CD4-positive, CD25-positive, alpha-beta regulatory T cell (primary cell): ENCODE results near the gene CAMSAP1. TPM values are rescaled to one million over a fixed set of nuclear protein-coding genes. Genes with fewer than 3 reads are reported as not detected.

Experiments
- ATAC-seq, 2 donors: fragments of 150-1000 bp; cut with Tn5 transposase; one replicate each; pipeline ENCODE4 v1.10.0; 2021; ENCODE audit warnings: low read depth in 2 of 2, moderate number of reproducible peaks in 2 of 2, moderate library complexity in 1 of 2
- DNase-seq, 3 donors: peaks; one replicate each; pipeline versions ENCODE4 v3.0.0 to v3.0.0-alpha.2; 2012 to 2022; ENCODE audit warnings: mixed read lengths in 1 of 3
- H3K27ac ChIP-seq: one replicate; pipeline ENCODE4 v1.7.0; 2013; ENCODE audit warnings: mild to moderate bottlenecking, low read length; ENCODE audit not compliant: insufficient read depth, poor library complexity, severe bottlenecking
- H3K27me3 ChIP-seq: one replicate; pipeline ENCODE4 v1.7.0; 2013; ENCODE audit warnings: low read length; ENCODE audit not compliant: control insufficient read depth, insufficient read depth
- H3K36me3 ChIP-seq: one replicate; pipeline ENCODE4 v1.7.0; 2013; ENCODE audit warnings: mild to moderate bottlenecking, low read length, moderate library complexity; ENCODE audit not compliant: control insufficient read depth, insufficient read depth
- H3K4me1 ChIP-seq: 2 replicates; pipeline ENCODE4 v1.7.0; 2013; ENCODE audit warnings: mild to moderate bottlenecking, low read length; ENCODE audit not compliant: insufficient read depth, control insufficient read depth, poor library complexity, severe bottlenecking
- H3K4me3 ChIP-seq: one replicate; pipeline ENCODE4 v1.7.0; 2013; ENCODE audit warnings: low read depth, mild to moderate bottlenecking, low read length, moderate library complexity
- H3K9me3 ChIP-seq, 2 experiments: 1 replicate in 1 of 2; 2 replicates in 1 of 2; pipeline ENCODE4 v1.7.0; 2013; ENCODE audit warnings: low read length in 2 of 2, mild to moderate bottlenecking in 1 of 2, moderate library complexity in 1 of 2; ENCODE audit not compliant: control insufficient read depth in 2 of 2
- H3K27ac Mint-ChIP-seq, 3 donors: one replicate each; pipeline ENCODE4 v1.8.0; 2020 to 2022; ENCODE audit warnings: mild to moderate bottlenecking in 3 of 3, mixed read lengths in 3 of 3, moderate library complexity in 2 of 3
- H3K27me3 Mint-ChIP-seq: one replicate; pipeline ENCODE4 v1.8.0; 2022; ENCODE audit warnings: mild to moderate bottlenecking, mixed read lengths
- H3K36me3 Mint-ChIP-seq: one replicate; pipeline ENCODE4 v1.8.0; 2020; ENCODE audit warnings: mixed read lengths
- H3K4me1 Mint-ChIP-seq, 4 donors: one replicate each; pipeline ENCODE4 v1.8.0; 2020 to 2022; ENCODE audit warnings: mixed read lengths in 4 of 4, mild to moderate bottlenecking in 1 of 4
- H3K4me3 Mint-ChIP-seq, 4 donors: one replicate each; pipeline ENCODE4 v1.8.0; 2020 to 2022; ENCODE audit warnings: mild to moderate bottlenecking in 4 of 4, mixed read lengths in 4 of 4, moderate library complexity in 3 of 4
- H3K9me3 Mint-ChIP-seq, 7 donors: one replicate each; pipeline ENCODE4 v1.8.0; 2020 to 2022; ENCODE audit warnings: mixed read lengths in 7 of 7, mild to moderate bottlenecking in 3 of 7, moderate library complexity in 2 of 7
- polyA plus RNA-seq, 4 donors: library from polyadenylated mRNA; unstranded; fragments of 300-500 nt; fragmentation: Illumina TruSeq; gene quantifications; one replicate each; pipeline ENCODE4 v1.2.3, GENCODE V29; 2021
- total RNA-seq: library from RNA; stranded (reverse); gene quantifications from one replicate; pipeline ENCODE4 v1.2.3, GENCODE V29; 2022

Gene CAMSAP1
- total and polyA plus RNA-seq, 5 donors from 2014 or later = 0.67 to 31.6 (median 2.0) TPM

DNA sequence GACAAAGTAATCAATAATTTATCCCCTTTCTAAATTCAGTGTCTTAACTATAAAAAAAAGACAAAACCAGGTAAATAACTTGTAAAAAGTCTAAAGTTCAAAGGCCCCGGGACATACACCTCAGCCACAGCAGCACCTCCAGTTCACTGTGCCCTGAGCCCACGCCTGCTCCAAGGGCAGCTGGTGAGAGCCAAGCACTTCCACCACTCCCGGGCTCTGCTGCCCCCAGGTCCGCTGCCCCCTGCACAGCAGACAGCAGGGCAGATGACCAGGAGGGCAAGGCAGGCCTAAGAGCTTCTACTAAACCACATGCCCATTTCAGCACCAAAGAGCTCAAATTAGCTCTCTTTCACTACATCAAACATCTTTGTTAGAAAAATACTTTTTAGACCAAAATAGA is 91.9 kb downstream of the CAMSAP1 start:
- peaks cover 55% of the 10 kb centered on the region for H3K36me3 Mint-ChIP-seq
- ATAC-seq (no peak), DNase-seq (no peak)
- no peak overlapping the region for H3K27ac Mint-ChIP-seq
- H3K9me3 Mint-ChIP-seq = no peaks in the 10 kb centered on the region
- peaks cover 89% of the 10 kb centered on the region for H3K36me3 ChIP-seq
- no peaks in the 10 kb centered on the region for H3K4me1 Mint-ChIP-seq
- no peaks in the 10 kb centered on the region for H3K27me3 ChIP-seq
- no peak overlapping the region for H3K4me3 Mint-ChIP-seq
- no peaks in the 10 kb centered on the region for H3K4me1 ChIP-seq
- H3K4me3 ChIP-seq = no peak overlapping the region
- H3K9me3 ChIP-seq = no peaks in the 10 kb centered on the region
- H3K27ac ChIP-seq = no peak overlapping the region
- H3K27me3 Mint-ChIP-seq = no peaks in the 10 kb centered on the region

DNA sequence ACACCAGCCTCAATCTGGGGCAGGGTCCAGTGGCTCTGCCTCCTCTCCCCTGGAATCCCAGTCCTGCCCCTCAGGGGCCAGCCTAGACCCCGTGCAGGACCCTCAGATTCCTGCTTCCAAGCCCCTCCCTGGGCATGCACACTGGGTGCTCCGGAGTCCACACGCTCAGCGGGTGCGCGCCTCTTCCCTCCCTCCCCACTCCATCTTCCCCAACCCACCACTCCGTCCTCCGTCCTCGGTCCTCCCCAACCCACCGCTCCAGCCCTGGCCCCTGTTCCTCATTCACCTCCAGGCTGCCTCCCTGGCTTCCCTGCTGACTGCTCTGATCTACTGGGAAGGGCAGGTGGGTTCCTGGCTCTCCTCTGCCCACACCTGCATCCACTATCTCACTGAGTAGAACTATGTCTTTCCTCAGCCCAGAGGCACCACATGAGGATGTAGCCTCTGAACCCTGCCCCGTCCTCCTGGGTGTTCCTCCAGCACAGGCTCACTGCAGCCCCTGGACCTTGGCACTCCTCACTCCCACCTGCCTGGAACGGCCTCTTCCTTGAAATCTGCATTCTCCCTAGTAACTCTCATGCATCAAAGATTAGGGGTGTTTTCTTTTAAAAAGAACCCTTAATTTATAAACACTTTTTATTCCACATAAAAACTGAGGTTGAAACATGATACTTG is 92.8 kb downstream of the CAMSAP1 start:
- H3K9me3 Mint-ChIP-seq = no peaks in the 10 kb centered on the region
- no peaks in the 10 kb centered on the region for H3K9me3 ChIP-seq
- peaks cover 90% of the 10 kb centered on the region for H3K36me3 ChIP-seq
- H3K4me1 ChIP-seq = no peaks in the 10 kb centered on the region
- H3K27me3 Mint-ChIP-seq = no peaks in the 10 kb centered on the region
- H3K27ac ChIP-seq = no peak overlapping the region
- DNase-seq = no peak
- H3K4me3 Mint-ChIP-seq = peak overlapping the region in 1 of 4 donors; percentile 19
- ATAC-seq = no peak
- H3K4me3 ChIP-seq = no peak overlapping the region
- H3K4me1 Mint-ChIP-seq = no peaks in the 10 kb centered on the region
- no peak overlapping the region for H3K27ac Mint-ChIP-seq
- peaks cover 52% of the 10 kb centered on the region for H3K36me3 Mint-ChIP-seq
- H3K27me3 ChIP-seq = no peaks in the 10 kb centered on the region

DNA sequence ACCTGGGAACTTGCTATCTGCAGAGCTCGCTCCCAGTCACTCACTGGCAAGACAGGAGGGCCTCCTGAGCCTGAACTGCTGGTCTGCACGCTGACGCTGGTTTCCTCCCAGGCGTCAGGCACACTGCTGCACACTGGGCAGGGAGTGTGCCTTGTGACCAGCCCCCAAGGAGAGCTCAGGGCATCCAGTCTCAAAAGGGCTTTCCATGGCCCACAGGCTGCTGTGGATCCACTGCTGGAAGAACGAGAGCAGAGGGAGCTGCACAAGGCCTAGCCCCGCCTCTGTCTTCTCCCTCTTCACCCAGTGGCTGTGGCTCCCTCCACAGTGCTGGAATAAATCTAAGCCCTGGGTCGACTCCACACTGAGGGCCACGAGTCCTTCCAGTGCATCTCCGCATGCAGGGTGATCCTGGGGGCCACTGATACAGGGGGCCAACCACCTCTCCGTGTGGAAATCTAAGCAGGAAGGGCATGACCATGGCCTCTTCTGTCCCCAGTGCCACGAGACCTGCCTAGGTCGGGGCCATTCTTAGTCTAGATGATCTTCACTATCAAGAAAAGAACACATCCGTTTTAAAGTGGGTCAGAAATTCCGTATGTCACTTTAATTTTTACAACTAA is 93.6 kb downstream of the CAMSAP1 start:
- H3K36me3 Mint-ChIP-seq = peaks cover 48% of the 10 kb centered on the region
- DNase-seq (no peak), ATAC-seq (no peak)
- H3K27ac Mint-ChIP-seq = no peak overlapping the region
- H3K27me3 ChIP-seq = no peaks in the 10 kb centered on the region
- H3K9me3 ChIP-seq = no peaks in the 10 kb centered on the region
- H3K4me3 ChIP-seq = no peak overlapping the region
- H3K9me3 Mint-ChIP-seq = no peaks in the 10 kb centered on the region
- H3K27me3 Mint-ChIP-seq = no peaks in the 10 kb centered on the region
- no peaks in the 10 kb centered on the region for H3K4me1 Mint-ChIP-seq
- no peak overlapping the region for H3K27ac ChIP-seq
- H3K36me3 ChIP-seq = peaks cover 92% of the 10 kb centered on the region
- H3K4me3 Mint-ChIP-seq = no peak overlapping the region
- H3K4me1 ChIP-seq = no peaks in the 10 kb centered on the region

DNA sequence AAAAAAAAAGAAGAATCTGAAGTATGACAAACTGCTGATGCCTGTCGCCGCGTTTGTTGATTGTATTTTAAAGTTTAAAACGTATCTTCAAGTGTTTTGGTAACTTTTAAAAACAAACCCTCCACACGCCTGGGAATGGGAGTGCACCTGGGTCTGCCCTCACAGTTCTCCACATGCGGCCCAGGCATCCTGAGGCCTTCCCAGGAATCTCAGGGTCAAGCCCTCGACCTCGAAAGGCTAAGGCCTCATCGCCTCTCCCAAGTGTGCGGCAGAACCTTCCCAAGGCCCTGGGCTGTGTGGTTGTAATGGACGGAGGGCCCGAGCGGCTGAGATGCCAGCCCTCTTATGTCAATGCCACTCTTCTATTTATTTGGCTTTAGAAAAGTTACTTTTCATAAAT is 94.4 kb downstream of the CAMSAP1 start:
- no peak for DNase-seq
- no peaks in the 10 kb centered on the region for H3K9me3 Mint-ChIP-seq
- no peaks in the 10 kb centered on the region for H3K27me3 ChIP-seq
- no peaks in the 10 kb centered on the region for H3K4me1 Mint-ChIP-seq
- no peak for ATAC-seq
- H3K4me3 ChIP-seq = no peak overlapping the region
- H3K9me3 ChIP-seq = no peaks in the 10 kb centered on the region
- H3K4me1 ChIP-seq = no peaks in the 10 kb centered on the region
- no peaks in the 10 kb centered on the region for H3K27me3 Mint-ChIP-seq
- H3K27ac Mint-ChIP-seq = no peak overlapping the region
- no peak overlapping the region for H3K27ac ChIP-seq
- H3K36me3 ChIP-seq = peaks cover 84% of the 10 kb centered on the region
- H3K36me3 Mint-ChIP-seq = peaks cover 48% of the 10 kb centered on the region
- no peak overlapping the region for H3K4me3 Mint-ChIP-seq

DNA sequence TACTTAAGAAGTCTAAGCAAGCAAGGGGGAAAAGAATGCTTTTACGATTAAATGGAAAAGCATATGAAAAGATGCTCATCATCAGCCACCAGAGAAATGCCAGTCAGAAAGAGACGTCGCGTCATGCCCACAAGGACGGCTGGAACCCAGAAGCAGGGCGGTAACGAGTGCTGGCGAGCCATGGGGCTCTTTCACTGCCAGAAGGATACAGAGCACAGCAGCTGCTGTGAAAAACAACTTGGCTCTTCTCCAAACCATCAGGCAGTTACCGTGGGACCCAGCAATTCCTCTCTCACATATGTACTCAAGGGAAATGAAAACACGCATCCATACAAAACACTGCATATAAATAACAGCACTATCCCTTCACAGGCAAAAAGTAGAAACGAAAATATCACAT is 95.5 kb downstream of the CAMSAP1 start:
- DNase-seq (no peak), ATAC-seq (no peak)
- Histone ChIP-seq H3K9me3 (no peaks in the 10 kb centered on the region), H3K27me3 (no peaks in the 10 kb centered on the region), H3K36me3 (peaks cover 73% of the 10 kb centered on the region), H3K27ac (no peak overlapping the region), H3K4me3 (no peak overlapping the region), H3K4me1 (no peaks in the 10 kb centered on the region)
- Mint-ChIP-seq H3K27ac (no peak overlapping the region), H3K4me3 (no peak overlapping the region), H3K4me1 (no peaks in the 10 kb centered on the region), H3K36me3 (peaks cover 44% of the 10 kb centered on the region), H3K27me3 (no peaks in the 10 kb centered on the region), H3K9me3 (no peaks in the 10 kb centered on the region)

DNA sequence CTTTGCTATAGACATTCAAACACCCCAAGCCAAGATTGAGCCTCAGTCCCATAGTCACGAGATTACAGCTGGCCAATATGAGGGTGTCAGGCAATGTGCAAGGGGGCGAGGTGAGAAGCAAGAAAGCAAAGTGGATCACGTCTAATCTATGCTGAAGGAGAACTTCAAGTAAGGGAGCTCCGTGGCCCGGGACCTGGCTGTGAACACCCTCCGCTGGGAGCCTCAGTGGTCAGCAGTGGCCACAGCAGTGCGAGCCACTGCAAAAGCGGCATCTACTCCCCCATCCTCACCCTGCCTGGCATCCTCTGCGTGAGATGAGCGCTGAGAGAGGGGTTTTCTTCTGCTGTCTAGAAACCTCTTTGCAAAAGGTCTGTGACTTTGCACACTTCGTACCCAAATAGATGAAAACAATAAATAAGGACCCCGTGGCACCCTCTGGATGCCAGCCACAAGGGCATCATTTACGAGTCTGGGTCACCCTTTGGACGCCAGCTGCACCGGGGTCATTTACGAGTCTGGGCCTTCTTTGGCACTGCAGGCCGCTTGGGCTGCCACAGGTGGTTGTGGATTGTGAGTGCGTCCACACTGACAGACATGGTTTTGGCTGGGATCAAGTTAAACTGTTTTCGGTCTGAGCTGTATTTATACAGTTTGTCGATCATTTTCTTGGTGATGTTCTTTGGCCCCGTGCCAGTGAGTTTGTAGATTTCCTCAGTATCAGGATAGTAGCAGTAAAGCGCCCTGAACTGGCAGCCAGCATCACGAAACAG is 96.4 kb downstream of the CAMSAP1 start:
- Mint-ChIP-seq H3K36me3 (peaks cover 40% of the 10 kb centered on the region), H3K27me3 (no peaks in the 10 kb centered on the region), H3K4me1 (peaks cover 0 to 2% (median 0%) of the 10 kb centered on the region in 4 donors), H3K27ac (no peak overlapping the region), H3K9me3 (no peaks in the 10 kb centered on the region), H3K4me3 (no peak overlapping the region)
- ATAC-seq (no peak), DNase-seq (no peak)
- Histone ChIP-seq H3K36me3 (peaks cover 64% of the 10 kb centered on the region), H3K4me3 (no peak overlapping the region), H3K27me3 (no peaks in the 10 kb centered on the region), H3K4me1 (no peaks in the 10 kb centered on the region), H3K9me3 (no peaks in the 10 kb centered on the region), H3K27ac (no peak overlapping the region)

DNA sequence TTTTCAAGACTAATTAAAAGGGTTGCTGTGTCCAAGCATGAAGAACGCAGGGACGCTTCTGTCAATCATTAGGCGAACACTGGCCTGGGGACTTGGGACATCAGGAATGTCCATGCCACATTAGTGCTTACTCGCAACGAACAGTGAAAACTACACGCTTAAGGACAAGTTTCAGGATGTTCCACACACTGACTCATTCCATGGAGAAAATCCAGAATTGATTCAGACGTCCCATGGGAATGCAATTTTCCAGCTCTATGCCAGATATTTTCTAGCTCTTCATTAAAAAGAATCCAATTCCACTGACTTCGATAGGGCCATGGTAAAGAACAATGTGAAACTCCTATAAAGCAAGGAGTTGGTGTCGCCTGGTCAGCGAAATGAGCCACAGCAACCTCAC is 98.2 kb downstream of the CAMSAP1 start:
- Histone ChIP-seq H3K27ac (no peak overlapping the region), H3K4me1 (no peaks in the 10 kb centered on the region), H3K27me3 (no peaks in the 10 kb centered on the region), H3K36me3 (peaks cover 48% of the 10 kb centered on the region), H3K4me3 (no peak overlapping the region), H3K9me3 (no peaks in the 10 kb centered on the region)
- Mint-ChIP-seq H3K36me3 (peaks cover 30% of the 10 kb centered on the region), H3K27ac (no peak overlapping the region), H3K4me3 (no peak overlapping the region), H3K27me3 (no peaks in the 10 kb centered on the region), H3K9me3 (no peaks in the 10 kb centered on the region), H3K4me1 (peaks cover 0 to 6% (median 0%) of the 10 kb centered on the region in 4 donors)
- ATAC-seq (no peak), DNase-seq (no peak)
